Loucy (cell line): Measurements from ENCODE around the gene ADGRL3.

Source experiments
- CTCF ChIP-seq: fragments of 200-600 bp; sonication (generic); conservative IDR thresholded peaks from 2 replicates; pipeline ENCODE4 v1.5.1; 2014; ENCODE audit warnings: mild to moderate bottlenecking, antibody characterized with exemption, low read length
- EZH2phosphoT487 ChIP-seq: fragments of 200-600 bp; IDR thresholded peaks from 2 replicates; pipeline ENCODE4 v1.6.1; 2018; ENCODE audit warnings: antibody characterized with exemption, mild to moderate bottlenecking, moderate library complexity, borderline replicate concordance

GRCh38 chr4:61860376-61860775 is 660.2 kb downstream of the ADGRL3 start:
- TF ChIP-seq CTCF = no peak
- TF ChIP-seq EZH2phosphoT487 = no peak
